ENCODE results near the gene STOML1.

Gene STOML1

GRCh38 chr15:73991726-73992593 is at the start of gene STOML1:
TSS of gene STOML1 (minus strand) at chr15:73992295. CDS start at chr15:73992223, 72 bp downstream.
- DNase-seq (ENCODE audit: low read depth in 2 of 3, low spot score in 2 of 3) = peak; percentile 86 to 98 (median 97)

- DNase-seq (ENCODE audit: low read depth in 2 of 3, low spot score in 2 of 3) = no peak
These were observed 49.2 kb upstream of the STOML1 start for GRCh38 chr15:74041311-74041756.

DNA sequence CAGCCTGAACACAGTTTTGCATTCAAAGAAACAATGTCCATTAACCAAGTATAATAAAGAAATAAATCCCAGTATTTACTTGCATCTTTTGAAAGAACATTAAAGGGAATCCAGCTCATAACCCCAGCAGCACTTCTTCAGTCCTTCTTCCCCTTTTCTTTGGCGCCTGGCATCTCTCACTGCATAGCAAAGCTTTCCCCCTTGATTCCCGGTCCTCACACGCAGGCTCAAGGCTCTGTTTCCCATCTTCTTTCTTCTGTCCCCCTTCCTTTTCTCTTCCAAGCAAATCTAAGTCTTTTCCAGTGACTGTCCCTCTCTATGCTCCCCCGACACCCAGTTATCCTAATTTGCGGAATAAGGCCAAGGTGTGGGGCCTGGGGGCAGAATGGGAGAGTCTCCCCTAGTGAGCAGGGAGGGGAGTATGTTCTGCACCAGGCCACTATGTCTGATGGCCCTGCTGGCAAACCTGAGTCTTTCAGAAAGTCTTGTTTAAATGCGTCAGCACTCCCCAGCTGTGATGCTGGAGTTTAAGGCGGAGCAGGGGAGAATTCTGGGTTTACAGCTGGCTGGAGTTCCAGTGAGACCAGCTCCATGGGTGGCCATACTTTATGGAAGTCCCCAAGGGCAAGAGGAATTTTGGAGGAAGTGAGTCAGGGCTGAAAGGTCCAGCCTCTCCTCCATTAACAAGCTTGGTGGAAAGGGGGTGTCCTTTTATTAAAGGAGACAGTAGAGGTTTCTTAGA is 48.2 kb upstream of the STOML1 start:
- no peak for DNase-seq (ENCODE audit: low read depth in 2 of 3, low spot score in 2 of 3)

DNA sequence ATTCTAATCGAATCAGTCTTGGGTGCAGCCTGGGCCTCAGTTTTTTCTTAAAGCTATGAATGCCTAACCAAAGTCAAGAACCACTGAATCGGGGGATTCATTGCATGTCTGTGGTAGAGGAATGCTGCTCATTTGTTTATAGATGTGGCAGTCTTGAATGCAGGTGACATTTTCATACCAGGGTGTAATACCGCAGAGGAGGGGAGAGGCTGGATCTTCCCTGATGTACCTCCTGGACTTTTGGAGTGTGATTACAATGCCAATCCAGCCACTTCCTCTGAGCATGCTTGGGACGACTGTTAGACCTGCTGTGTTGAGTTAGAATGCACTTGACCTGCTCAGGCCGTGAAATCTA is 47.5 kb upstream of the STOML1 start:
- DNase-seq (ENCODE audit: low read depth in 2 of 3, low spot score in 2 of 3) = no peak

DNA sequence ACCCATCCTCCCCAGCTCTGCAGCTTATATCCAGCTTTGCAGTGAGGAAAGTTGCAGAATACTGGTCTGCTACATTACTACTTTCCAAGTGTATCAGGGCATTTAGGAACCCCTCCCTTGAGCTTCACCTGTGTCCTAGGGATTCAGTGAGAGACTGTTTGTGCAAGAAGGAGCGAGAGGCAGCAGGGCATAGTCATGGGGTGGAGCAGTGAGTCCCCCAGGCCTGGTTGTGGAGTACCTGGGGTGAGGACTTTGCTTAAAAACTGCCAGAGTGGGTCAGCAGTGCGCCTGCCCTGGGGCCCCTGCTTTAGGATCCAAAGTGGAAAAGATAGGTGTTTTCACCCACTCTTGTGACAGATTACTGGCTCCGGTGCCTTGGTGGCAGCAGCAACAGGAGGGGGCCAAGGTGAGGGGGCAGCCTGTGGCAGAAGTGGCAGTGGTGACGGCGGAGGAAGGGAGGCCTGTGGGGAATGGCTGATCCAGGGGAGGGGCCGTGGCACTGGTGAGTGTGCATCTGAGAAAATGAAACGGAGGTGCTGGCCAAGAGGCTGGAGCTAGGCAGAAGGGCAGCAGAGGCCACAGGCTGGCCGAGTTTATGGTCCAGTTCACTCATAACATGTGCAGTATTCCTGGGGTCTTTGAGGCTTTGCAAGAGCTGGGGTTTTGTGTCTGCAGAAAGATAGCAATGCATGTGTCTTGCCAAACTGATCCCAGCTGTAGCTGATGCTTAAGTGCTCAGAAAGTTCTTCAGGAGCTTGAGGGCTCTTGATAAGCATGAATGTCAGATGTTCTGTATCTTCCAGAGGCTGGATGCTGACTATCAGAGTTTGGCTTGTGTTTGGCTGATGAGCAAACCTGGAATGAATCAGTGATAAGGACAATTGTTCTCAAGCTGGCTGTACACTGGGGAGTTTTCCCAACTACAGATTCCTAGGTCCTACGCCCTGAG is 46.9 kb upstream of the STOML1 start:
- DNase-seq (ENCODE audit: low read depth in 2 of 3, low spot score in 2 of 3) = no peak

- no peak for DNase-seq (ENCODE audit: low read depth in 2 of 3, low spot score in 2 of 3)
These were observed 45.3 kb upstream of the STOML1 start for GRCh38 chr15:74037171-74038117.

DNA sequence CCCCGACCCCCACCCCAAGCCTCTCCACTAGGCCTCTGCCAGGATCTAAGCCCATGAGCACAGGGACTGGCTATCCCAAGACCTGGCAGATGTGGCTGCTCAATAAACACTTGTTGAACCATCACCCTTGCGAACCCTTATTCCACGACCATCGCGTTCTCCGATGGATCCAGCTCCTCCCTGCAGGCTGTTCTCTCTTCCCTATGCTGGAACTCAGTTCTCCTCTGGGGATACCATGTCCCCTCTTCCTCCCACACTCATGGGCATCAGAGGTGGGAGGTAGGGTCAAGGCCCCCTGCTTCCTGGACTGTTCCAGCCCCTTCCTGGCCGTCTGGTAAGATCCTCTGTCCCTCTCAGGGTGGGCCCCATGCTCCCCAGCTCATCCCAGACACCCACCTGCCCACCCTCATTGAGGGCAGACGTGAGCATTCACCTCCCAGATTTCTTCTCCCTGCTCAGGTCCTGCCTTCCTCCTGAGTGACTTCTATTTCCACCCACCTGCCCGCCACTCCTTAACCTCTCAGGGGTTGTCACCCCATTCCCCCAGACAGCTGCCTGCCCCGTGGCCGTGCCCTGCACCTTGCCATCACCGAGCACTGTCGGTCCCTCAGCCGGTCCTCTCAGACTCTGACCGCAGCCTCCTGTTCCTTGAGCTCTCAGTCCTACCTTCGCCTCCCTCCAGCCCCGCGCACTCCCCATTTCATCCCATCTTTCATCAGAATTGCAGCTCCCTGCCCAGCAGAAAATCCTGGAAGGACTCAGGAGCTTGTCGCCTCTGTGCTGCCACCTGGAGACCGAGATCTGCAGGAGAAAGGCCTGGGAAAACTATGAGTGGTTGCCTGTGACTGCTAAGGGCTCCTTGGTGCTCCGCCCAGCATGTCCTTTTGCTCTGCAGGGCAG is 44.4 kb upstream of the STOML1 start:
- DNase-seq (ENCODE audit: low read depth in 2 of 3, low spot score in 2 of 3) = no peak

DNA sequence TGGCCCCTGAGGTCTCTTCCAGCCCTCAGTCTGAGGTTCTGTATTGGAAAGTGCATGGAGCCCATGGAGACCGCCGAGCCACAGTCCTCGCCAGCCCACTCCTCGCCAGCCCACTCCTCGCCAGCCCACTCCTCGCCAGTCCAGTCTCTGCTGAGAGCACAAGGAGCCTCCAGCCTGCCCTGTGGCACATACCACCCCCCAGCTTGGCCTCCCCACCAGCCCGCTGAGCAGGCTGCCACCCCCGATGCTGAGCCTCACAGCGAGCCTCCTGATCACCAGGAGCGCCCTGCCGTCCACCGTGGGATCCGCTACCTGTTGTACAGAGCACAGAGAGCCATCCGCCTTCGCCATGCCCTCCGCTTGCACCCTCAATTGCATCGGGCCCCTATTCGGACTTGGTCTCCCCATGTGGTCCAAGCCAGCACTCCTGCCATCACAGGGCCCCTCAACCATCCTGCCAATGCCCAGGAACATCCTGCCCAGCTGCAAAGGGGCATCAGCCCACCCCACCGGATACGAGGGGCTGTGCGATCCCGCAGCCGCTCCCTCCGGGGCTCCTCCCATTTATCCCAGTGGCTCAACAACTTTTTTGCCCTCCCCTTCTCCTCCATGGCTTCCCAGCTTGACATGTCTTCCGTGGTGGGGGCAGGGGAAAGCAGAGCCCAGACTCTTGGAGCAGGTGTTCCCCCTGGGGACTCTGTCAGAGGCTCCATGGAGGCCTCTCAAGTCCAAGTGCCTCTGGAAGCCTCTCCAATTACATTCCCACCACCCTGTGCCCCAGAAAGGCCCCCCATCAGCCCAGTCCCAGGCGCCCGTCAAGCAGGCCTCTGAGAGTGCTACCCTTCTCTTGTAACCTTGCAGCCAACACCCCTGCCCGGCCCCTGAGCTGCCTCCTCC is 43.3 kb upstream of the STOML1 start:
- DNase-seq (ENCODE audit: low read depth in 2 of 3, low spot score in 2 of 3) = no peak

DNA sequence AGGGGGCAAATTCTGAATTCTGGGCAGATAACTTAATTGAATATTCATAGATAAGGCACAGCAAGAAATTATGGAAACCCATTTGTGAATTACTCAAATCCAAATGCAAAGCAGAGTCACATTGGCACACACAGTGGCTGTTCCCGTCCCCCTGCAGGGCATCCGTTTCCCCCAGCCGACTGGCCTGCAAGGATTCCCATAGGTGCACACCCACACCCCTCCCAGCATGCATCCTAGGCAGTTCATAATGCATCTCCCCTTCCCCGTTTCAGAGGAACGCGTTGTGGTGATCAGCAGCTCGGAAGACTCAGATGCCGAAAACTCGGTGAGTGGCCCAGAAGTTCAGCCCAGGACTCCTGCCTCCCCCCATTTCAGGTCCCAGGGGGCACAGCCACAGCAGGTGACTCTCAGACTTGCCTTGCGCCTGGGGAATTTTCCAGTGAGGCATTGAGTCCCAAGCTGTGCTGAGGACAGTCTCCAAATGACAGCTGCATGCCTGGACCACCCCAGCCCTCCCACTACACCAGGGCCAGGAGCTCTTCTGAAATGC is 42.2 kb upstream of the STOML1 start:
- DNase-seq (ENCODE audit: low read depth in 2 of 3, low spot score in 2 of 3) = no peak

GRCh38 chr15:74032606-74033561 is 40.8 kb upstream of the STOML1 start:
- no peak for DNase-seq (ENCODE audit: low read depth in 2 of 3, low spot score in 2 of 3)

DNA sequence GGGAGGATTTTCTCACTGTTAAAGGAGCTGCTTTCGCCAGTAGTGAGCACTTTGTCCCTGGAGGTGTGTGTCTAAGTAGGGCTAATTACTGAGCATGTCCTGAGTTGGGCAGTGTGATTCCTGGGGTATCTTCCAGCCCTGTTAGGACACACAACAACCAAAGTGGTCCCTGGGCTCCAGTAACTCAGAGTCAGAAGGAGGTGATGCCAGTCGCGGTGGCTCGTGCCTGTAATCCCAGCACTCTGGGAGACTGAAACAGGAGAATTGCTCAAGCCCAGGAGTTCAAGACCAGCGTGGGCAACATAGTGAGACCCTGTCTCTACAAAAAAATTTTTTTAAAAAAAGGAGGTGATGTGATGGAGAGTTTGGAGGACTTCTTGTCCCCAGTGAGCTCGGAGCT is 40.0 kb upstream of the STOML1 start:
- no peak for DNase-seq (ENCODE audit: low read depth in 2 of 3, low spot score in 2 of 3)

DNA sequence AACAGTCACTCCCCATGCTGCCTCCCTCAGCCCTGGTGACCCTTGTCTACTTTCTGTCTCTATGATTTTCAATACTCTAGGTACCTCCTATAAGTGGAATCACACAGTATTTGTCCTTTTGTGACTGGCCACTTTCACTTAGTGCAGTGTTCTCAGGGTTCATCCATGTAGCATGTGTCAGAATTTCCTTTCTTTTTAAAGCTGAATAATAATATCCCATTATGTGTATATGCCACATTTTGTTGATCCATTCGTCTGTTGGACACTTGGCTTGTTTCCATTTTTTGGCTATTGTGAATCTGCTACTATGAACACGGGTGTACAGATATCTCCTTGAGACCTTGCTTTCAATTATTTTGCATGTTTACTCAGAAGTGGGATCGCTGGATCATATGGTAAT is 36.6 kb upstream of the STOML1 start:
- DNase-seq (ENCODE audit: low read depth in 2 of 3, low spot score in 2 of 3) = no peak

DNA sequence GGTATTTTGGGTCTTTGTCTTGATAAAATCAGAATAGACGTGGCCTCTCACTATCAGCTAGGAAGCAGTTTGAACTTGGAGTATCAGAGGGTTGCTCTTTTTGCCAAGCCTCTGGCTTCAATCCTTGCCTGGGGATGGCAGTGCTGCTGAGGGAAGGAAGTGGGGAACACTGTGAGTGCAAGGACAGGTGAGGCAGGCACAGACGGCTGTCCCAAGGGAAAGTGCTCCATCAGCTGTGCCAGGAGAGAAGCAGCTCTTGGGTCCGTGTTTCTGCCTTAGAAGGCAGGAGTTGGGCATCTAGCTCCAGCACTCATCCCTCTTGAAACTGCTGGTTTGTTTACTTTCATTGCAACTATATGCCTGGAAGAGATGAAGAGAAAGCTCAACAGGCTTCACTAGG is 35.6 kb upstream of the STOML1 start:
- no peak for DNase-seq (ENCODE audit: low read depth in 2 of 3, low spot score in 2 of 3)

DNA sequence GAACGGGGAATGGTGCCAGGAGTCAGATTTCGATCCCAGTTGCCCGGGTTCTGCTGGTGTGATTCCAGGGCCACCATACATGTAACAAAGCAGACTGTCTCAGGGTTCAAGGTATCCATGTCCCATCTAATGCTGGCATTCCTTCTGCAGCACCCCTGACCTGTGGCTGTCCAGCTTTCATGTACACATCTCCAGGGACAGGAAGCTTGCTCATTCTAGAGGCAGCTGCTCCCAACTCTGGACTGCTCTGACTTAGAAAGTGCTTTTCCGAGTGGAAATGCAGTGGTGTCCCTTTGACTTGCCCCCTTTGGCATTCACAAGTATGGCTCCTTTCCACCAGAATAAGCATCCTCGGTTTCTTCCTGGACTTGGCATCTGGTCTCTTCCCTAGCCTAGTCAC is 33.3 kb upstream of the STOML1 start:
- DNase-seq (ENCODE audit: low read depth in 2 of 3, low spot score in 2 of 3) = no peak

DNA sequence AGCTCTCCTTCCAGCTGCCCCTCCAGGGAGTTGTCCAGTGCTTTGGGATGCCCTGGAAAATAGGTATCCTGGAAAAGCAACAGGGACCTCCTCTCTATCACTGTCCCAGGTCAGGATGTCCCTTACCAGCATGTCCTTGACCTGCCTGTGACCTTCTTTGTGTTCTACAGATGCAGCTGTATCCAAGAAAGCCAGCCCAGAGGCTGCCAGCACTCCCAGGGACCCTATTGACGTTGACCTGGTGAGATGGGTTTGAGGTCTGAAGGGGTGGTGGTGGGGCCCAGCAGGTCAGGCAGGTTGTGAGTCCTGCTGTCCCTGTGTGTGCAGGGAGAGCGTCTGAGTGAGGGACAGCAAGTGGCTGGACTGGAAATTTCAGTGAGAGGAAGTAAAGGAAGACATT is 32.6 kb upstream of the STOML1 start:
- no peak for DNase-seq (ENCODE audit: low read depth in 2 of 3, low spot score in 2 of 3)

- DNase-seq (ENCODE audit: low read depth in 2 of 3, low spot score in 2 of 3) = no peak
These were observed 30.8 kb upstream of the STOML1 start for GRCh38 chr15:74022706-74023470.
